OCI-LY7 (cell line): ENCODE data around the gene FNTB. TPM values are rescaled to one million over a fixed set of nuclear protein-coding genes. Genes with fewer than 3 reads are reported as not detected.
"Not testable (repeated sequence)": the region's sequence is repeated elsewhere in the genome, so short reads cannot be mapped to it uniquely, and the experiment has no call there.

Source experiments
- BruUV-seq: library from RNA; stranded (reverse); fragments of 400-500 nt; replicated peaks from 2 replicates; lab custom pipeline; 2021; lab: Mats Ljungman, UMichigan
- CTCF ChIA-PET: fragments of 300-600 bp; sonication (Branson Sonifier 250); formaldehyde crosslinking; loops from one replicate; lab custom pipeline; 2022; ENCODE audit warnings: antibody characterized with exemption; ENCODE audit not compliant: unreplicated experiment; lab: Charles Lee
- POLR2A ChIA-PET: fragments of 300-600 bp; sonication (Branson Sonifier 250); formaldehyde crosslinking; loops from one replicate; lab custom pipeline; 2022; ENCODE audit warnings: antibody characterized with exemption; lab: Charles Lee
- DNase-seq: peaks from one replicate; pipeline ENCODE4 v3.0.0-alpha.2; 2015; ENCODE audit warnings: low spot score
- H2AFZ ChIP-seq: fragments of 200-600 bp; sonication (generic), shearing (Covaris generic); 2 replicates; pipeline ENCODE4 v1.6.1; 2014; ENCODE audit warnings: mild to moderate bottlenecking, antibody characterized with exemption, low read length, moderate library complexity
- H3K27ac ChIP-seq: fragments of 200-600 bp; sonication (generic); 2 replicates; pipeline ENCODE4 v1.5.1; 2014; ENCODE audit warnings: mixed run types, low read depth, mild to moderate bottlenecking, moderate library complexity, low read length, inconsistent platforms; ENCODE audit not compliant: poor library complexity, severe bottlenecking
- H3K36me3 ChIP-seq: fragments of 200-600 bp; sonication (generic); 2 replicates; pipeline ENCODE4 v1.6.1; 2014; ENCODE audit warnings: mild to moderate bottlenecking, antibody characterized with exemption, low read length, moderate library complexity, mixed read lengths; ENCODE audit not compliant: insufficient read depth
- H3K4me1 ChIP-seq: fragments of 200-600 bp; sonication (generic); 2 replicates; pipeline ENCODE4 v1.5.1; 2014; ENCODE audit warnings: mild to moderate bottlenecking, low read length; ENCODE audit not compliant: insufficient read depth, poor library complexity, severe bottlenecking
- H3K4me2 ChIP-seq: fragments of 200-600 bp; sonication (generic); 2 replicates; pipeline ENCODE4 v1.6.1; 2014; ENCODE audit warnings: mild to moderate bottlenecking, low read length
- H3K4me3 ChIP-seq: fragments of 200-600 bp; sonication (generic); 2 replicates; pipeline ENCODE4 v1.5.1; 2014; ENCODE audit warnings: mild to moderate bottlenecking, low read depth, low read length; ENCODE audit not compliant: poor library complexity, severe bottlenecking
- H3K79me2 ChIP-seq: fragments of 200-600 bp; sonication (generic); 2 replicates; pipeline ENCODE4 v1.6.1; 2016; ENCODE audit warnings: low read depth, mild to moderate bottlenecking, low read length, moderate library complexity, mixed read lengths; ENCODE audit not compliant: insufficient read depth
- H3K9me2 ChIP-seq: fragments of 200-600 bp; sonication (generic); 2 replicates; pipeline ENCODE4 v1.6.1; 2016; ENCODE audit warnings: mild to moderate bottlenecking, low read length, mixed read lengths; ENCODE audit not compliant: insufficient read depth
- H3K9me3 ChIP-seq: fragments of 200-600 bp; sonication (generic); 2 replicates; pipeline ENCODE4 v1.6.1; 2014; ENCODE audit warnings: mild to moderate bottlenecking, mixed run types, low read length, mixed read lengths
- H4K20me1 ChIP-seq: fragments of 200-600 bp; sonication (generic); 2 replicates; pipeline ENCODE4 v1.6.1; 2014; ENCODE audit warnings: mild to moderate bottlenecking, antibody characterized with exemption, low read length, moderate library complexity, mixed read lengths; ENCODE audit not compliant: insufficient read depth
- EZH2phosphoT487 ChIP-seq: fragments of 200-600 bp; sonication (generic); IDR thresholded peaks from 2 replicates; pipeline ENCODE4 v1.6.1; 2018; ENCODE audit warnings: low read depth, borderline replicate concordance, mild to moderate bottlenecking, mixed run types, antibody characterized with exemption, low read length, moderate library complexity, mixed read lengths
- intact Hi-C: fragments of 100-400 bp; cut with micrococcal nuclease; formaldehyde crosslinking; loops from one replicate; pipeline ENCODE4 v1.10.0; 2022; ENCODE audit not compliant: unreplicated experiment
- total RNA-seq, 2 experiments: library from RNA; depleted of rRNA in 1 of 2; stranded (reverse); fragments of >200 nt in 1 of 2; shearing (Covaris generic) in 1 of 2; gene quantifications; 2 replicates each; pipeline ENCODE4 v1.2.3, GENCODE V29; 2014 to 2022
- TF ChIP-seq, protein P1 (sequence below): fragments of 200-600 bp; sonication (generic); conservative IDR thresholded peaks from 2 replicates; pipeline ENCODE4 v1.5.1; 2014; ENCODE audit warnings: mild to moderate bottlenecking, antibody characterized with exemption, low read length, moderate library complexity, mixed read lengths

The FNTB gene
- total RNA-seq, 2 experiments from 2014 or later, result 9.2 to 18.0 TPM

DNA sequence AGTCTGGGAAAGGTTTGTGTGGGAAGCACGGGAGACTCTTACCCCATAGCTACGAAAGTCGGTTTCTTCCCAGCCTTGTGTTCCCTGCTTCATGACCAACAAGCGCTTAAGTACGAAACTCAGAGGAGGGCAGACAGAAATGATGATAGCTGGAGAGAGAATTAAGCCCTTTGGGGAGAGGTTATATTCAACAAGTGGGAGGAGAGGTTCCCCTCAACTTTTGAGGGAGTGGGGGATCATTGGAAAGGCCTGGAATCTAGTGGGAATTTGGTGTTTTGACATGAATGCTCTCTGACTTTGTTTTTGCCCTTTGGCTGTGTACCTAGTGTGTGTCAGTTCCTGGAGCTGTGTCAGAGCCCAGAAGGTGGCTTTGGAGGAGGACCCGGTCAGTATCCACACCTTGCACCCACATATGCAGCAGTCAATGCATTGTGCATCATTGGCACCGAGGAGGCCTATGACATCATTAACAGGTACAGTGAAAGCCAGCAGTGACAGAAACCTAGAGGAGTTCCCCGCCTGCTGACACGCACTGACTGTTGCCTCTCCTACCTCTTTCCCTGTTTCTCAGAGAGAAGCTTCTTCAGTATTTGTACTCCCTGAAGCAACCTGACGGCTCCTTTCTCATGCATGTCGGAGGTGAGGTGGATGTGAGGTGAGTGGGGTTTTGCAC, 40.6 kb downstream of the FNTB start:
- intact Hi-C loops, result no loop called here
- ChIA-PET CTCF (no interaction called here), POLR2A (no interaction called here)
- no peaks in the 10 kb centered on the region for H3K9me2 ChIP-seq
- DNase-seq, result no peak
- no peak overlapping the region for H2AFZ ChIP-seq
- H3K27ac ChIP-seq, result no peak overlapping the region
- no peaks in the 10 kb centered on the region for H3K4me1 ChIP-seq
- no peaks in the 10 kb centered on the region for H3K9me3 ChIP-seq
- no TSS peak for BruUV-seq
- H3K79me2 ChIP-seq, result no peaks in the 10 kb centered on the region
- no peak overlapping the region for H3K4me2 ChIP-seq
- TF ChIP-seq EZH2phosphoT487, result no peak
- TF ChIP-seq, protein P1, sequence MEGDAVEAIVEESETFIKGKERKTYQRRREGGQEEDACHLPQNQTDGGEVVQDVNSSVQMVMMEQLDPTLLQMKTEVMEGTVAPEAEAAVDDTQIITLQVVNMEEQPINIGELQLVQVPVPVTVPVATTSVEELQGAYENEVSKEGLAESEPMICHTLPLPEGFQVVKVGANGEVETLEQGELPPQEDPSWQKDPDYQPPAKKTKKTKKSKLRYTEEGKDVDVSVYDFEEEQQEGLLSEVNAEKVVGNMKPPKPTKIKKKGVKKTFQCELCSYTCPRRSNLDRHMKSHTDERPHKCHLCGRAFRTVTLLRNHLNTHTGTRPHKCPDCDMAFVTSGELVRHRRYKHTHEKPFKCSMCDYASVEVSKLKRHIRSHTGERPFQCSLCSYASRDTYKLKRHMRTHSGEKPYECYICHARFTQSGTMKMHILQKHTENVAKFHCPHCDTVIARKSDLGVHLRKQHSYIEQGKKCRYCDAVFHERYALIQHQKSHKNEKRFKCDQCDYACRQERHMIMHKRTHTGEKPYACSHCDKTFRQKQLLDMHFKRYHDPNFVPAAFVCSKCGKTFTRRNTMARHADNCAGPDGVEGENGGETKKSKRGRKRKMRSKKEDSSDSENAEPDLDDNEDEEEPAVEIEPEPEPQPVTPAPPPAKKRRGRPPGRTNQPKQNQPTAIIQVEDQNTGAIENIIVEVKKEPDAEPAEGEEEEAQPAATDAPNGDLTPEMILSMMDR, result no peak
- no peaks in the 10 kb centered on the region for H4K20me1 ChIP-seq
- H3K36me3 ChIP-seq, result peaks cover 23% of the 10 kb centered on the region
- no peak overlapping the region for H3K4me3 ChIP-seq

DNA sequence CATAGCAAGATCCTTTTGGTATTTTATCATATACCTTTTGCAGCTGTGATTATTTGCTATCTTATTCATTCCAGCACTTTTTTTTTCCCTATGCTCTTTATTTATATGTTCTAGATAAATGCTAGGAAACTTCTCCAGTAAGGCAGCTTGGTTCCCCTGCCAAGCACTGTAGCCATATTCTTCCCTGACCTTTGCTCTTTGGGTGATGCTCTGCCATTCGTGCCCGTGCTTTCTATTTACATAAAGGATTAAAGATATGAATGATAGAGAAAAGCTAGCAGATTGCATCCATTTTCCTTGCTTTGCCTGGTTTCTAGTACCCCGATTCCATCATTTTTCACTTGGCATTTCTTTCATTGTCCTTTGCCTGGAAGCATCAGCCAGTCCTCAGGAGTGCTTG, 42.2 kb downstream of the FNTB start:
- no peak for TF ChIP-seq EZH2phosphoT487
- TF ChIP-seq, protein P1, result no peak
- H3K27ac ChIP-seq, result no peak overlapping the region
- H3K4me3 ChIP-seq, result no peak overlapping the region
- H3K9me3 ChIP-seq, result no peaks in the 10 kb centered on the region
- ChIA-PET POLR2A (no interaction called here), CTCF (no interaction called here)
- peaks cover 33% of the 10 kb centered on the region for H3K36me3 ChIP-seq
- no peaks in the 10 kb centered on the region for H4K20me1 ChIP-seq
- H3K79me2 ChIP-seq, result no peaks in the 10 kb centered on the region
- no TSS peak for BruUV-seq
- intact Hi-C loops, result no loop called here
- H3K4me1 ChIP-seq, result no peaks in the 10 kb centered on the region
- no peaks in the 10 kb centered on the region for H3K9me2 ChIP-seq
- H3K4me2 ChIP-seq, result no peak overlapping the region
- no peak for DNase-seq
- no peak overlapping the region for H2AFZ ChIP-seq

DNA sequence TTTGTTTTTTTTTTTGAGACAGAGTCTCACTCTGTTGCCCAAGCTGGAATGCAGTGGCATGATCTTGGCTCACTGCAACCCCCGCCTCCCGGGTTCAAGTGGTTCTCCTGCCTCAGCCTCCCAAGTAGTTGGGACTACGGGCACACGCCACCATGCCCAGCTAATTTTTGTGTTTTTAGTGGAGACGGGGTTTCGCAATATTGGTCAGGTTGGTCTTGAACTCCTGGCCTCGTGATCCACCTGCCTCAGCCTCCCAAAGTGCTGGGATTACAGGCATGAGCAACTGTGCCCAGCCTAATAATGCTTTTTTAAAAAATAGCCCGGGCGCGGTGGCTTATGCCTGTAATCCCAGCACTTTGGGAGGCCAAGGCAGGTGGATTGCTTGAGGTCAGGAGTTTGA, 44.6 kb downstream of the FNTB start:
- POLR2A ChIA-PET, result interaction anchor here (1.3 kb wide), 1 partner anchor 10 kb away, joined by 4 read pairs; no protein-coding TSS in a partner anchor
- H4K20me1 ChIP-seq, H3K4me3 ChIP-seq, H2AFZ ChIP-seq, H3K9me3 ChIP-seq, H3K4me2 ChIP-seq, CTCF ChIA-PET, H3K9me2 ChIP-seq, DNase-seq, BruUV-seq, intact Hi-C loops, H3K4me1 ChIP-seq, H3K79me2 ChIP-seq, H3K27ac ChIP-seq: not testable (repeated sequence)
- H3K36me3 ChIP-seq, result peaks cover 37% of the 10 kb centered on the region
